MCF 10A (cell line): ENCODE measurements around the gene ITGB3BP. TPM values are rescaled to one million over a fixed set of nuclear protein-coding genes. Genes with fewer than 3 reads are reported as not detected.

Experiments
- BruUV-seq: library from RNA; stranded (reverse); fragments of 400-500 nt; replicated peaks from 2 replicates; lab custom pipeline; 2021; lab: Mats Ljungman, UMichigan
- CTCF ChIA-PET: fragments of 300-600 bp; sonication (Branson Sonifier 250); formaldehyde crosslinking; extraction: SDS; loops from one replicate; lab custom pipeline; 2021; ENCODE audit warnings: antibody characterized with exemption, inconsistent platforms; lab: Yijun Ruan, JAX
- POLR2A ChIA-PET: fragments of 300-600, 350-650 bp; sonication (Branson Sonifier 250); formaldehyde crosslinking; extraction: SDS; loops from one replicate; lab custom pipeline; 2020; ENCODE audit warnings: antibody characterized with exemption, inconsistent platforms; lab: Yijun Ruan, JAX
- DNase-seq: peaks from one replicate; pipeline ENCODE4 v3.0.0-alpha.2; 2018; ENCODE audit not compliant: unreplicated experiment
- H3K27ac Mint-ChIP-seq: one replicate; pipeline ENCODE4 v1.8.0; 2022; ENCODE audit warnings: mild to moderate bottlenecking, low read depth, mixed read lengths; ENCODE audit not compliant: unreplicated experiment
- H3K27me3 Mint-ChIP-seq: one replicate; pipeline ENCODE4 v1.8.0; 2022; ENCODE audit warnings: mixed read lengths; ENCODE audit not compliant: insufficient read depth, unreplicated experiment
- H3K36me3 Mint-ChIP-seq: one replicate; pipeline ENCODE4 v1.8.0; 2022; ENCODE audit warnings: mild to moderate bottlenecking, moderate library complexity, mixed read lengths; ENCODE audit not compliant: insufficient read depth, unreplicated experiment
- H3K4me1 Mint-ChIP-seq: one replicate; pipeline ENCODE4 v1.8.0; 2022; ENCODE audit warnings: mixed read lengths; ENCODE audit not compliant: insufficient read depth, unreplicated experiment
- H3K4me3 Mint-ChIP-seq: one replicate; pipeline ENCODE4 v1.8.0; 2022; ENCODE audit warnings: mild to moderate bottlenecking, moderate library complexity, mixed read lengths; ENCODE audit not compliant: unreplicated experiment
- H3K9me3 Mint-ChIP-seq: one replicate; pipeline ENCODE4 v1.8.0; 2022; ENCODE audit warnings: mixed read lengths; ENCODE audit not compliant: unreplicated experiment
- CTCF ChIP-seq: fragments of 200-600 bp; IDR thresholded peaks from one replicate; pipeline ENCODE4 v1.8.0; 2022; ENCODE audit warnings: antibody characterized with exemption, mild to moderate bottlenecking; ENCODE audit not compliant: unreplicated experiment
- intact Hi-C: fragments of 100-400 bp; cut with micrococcal nuclease; formaldehyde crosslinking; loops from 2 replicates; pipeline ENCODE4 v1.14.1; 2022
- total RNA-seq: library from RNA; stranded (reverse); gene quantifications from 2 replicates; pipeline ENCODE4 v1.2.3, GENCODE V29; 2022

The ITGB3BP gene
- total RNA-seq, 1 experiment from 2014 or later: 31.8 TPM

GRCh38 chr1:63458750-63459149 is 64.3 kb downstream of the ITGB3BP start:
- no peaks in the 10 kb centered on the region for H3K36me3 Mint-ChIP-seq
- no peaks in the 10 kb centered on the region for H3K4me1 Mint-ChIP-seq
- no peaks in the 10 kb centered on the region for H3K27me3 Mint-ChIP-seq
- TF ChIP-seq CTCF: no peak
- no peak for DNase-seq
- BruUV-seq: no TSS peak
- H3K4me3 Mint-ChIP-seq: no peak overlapping the region
- intact Hi-C loops: no loop called here
- no peaks in the 10 kb centered on the region for H3K9me3 Mint-ChIP-seq
- ChIA-PET CTCF (no interaction called here), POLR2A (no interaction called here)
- no peak overlapping the region for H3K27ac Mint-ChIP-seq

- intact Hi-C loops: no loop called here
Measured at GRCh38 chr1:63454269-63454668, 68.8 kb downstream of the ITGB3BP start.

GRCh38 chr1:63453232-63453631 is 69.8 kb downstream of the ITGB3BP start:
- H3K4me3 Mint-ChIP-seq: no peak overlapping the region
- no TSS peak for BruUV-seq
- H3K9me3 Mint-ChIP-seq: no peaks in the 10 kb centered on the region
- no peaks in the 10 kb centered on the region for H3K4me1 Mint-ChIP-seq
- DNase-seq: no peak
- intact Hi-C loops: no loop called here
- no peak overlapping the region for H3K27ac Mint-ChIP-seq
- CTCF ChIA-PET: interaction anchor here (0.6 to 1.3 kb wide), 2 partner anchors 9 to 793 kb away, joined by 3 read pairs; no protein-coding TSS in a partner anchor
- H3K36me3 Mint-ChIP-seq: no peaks in the 10 kb centered on the region
- POLR2A ChIA-PET: interaction anchor here (0.5 kb wide), 1 partner anchor 113 kb away, joined by 3 read pairs; no protein-coding TSS in a partner anchor
- no peaks in the 10 kb centered on the region for H3K27me3 Mint-ChIP-seq
- no peak for TF ChIP-seq CTCF

More at GRCh38 chr1:63454269-63454668, 68.8 kb downstream of the ITGB3BP start:
- Mint-ChIP-seq H3K4me1 (no peaks in the 10 kb centered on the region), H3K27ac (no peak overlapping the region), H3K9me3 (no peaks in the 10 kb centered on the region), H3K4me3 (no peak overlapping the region), H3K36me3 (no peaks in the 10 kb centered on the region), H3K27me3 (no peaks in the 10 kb centered on the region)
- TF ChIP-seq CTCF: peak; percentile 14
- DNase-seq: no peak
- no TSS peak for BruUV-seq
- ChIA-PET POLR2A (interaction anchor here (1.1 to 1.4 kb wide), 2 partner anchors 83 to 444 kb away, joined by 3 to 4 read pairs; no protein-coding TSS in a partner anchor), CTCF (no interaction called here)

- DNase-seq: no peak
- intact Hi-C loops: no loop called here
- ChIA-PET POLR2A (interaction anchor here (1.0 kb wide), 1 partner anchor 82 kb away, joined by 5 read pairs; no protein-coding TSS in a partner anchor), CTCF (interaction anchor here (0.7 to 1.0 kb wide), 2 partner anchors 87 to 130 kb away, joined by 3 read pairs; no protein-coding TSS in a partner anchor)
- H3K36me3 Mint-ChIP-seq: no peaks in the 10 kb centered on the region
- no peaks in the 10 kb centered on the region for H3K9me3 Mint-ChIP-seq
- H3K27ac Mint-ChIP-seq: no peak overlapping the region
- TF ChIP-seq CTCF: no peak
- no TSS peak for BruUV-seq
- no peaks in the 10 kb centered on the region for H3K4me1 Mint-ChIP-seq
- no peak overlapping the region for H3K4me3 Mint-ChIP-seq
- H3K27me3 Mint-ChIP-seq: no peaks in the 10 kb centered on the region
Measured at GRCh38 chr1:63450416-63450815, 72.6 kb downstream of the ITGB3BP start.
